Adrenal gland (tissue), 5 donors: ENCODE data around the gene SOBP.

Experiments
- CTCF ChIP-seq, 6 experiments: fragments of 450-650 bp in 4 of 6; fragments of 200-600 bp in 2 of 6; sonication (generic) in 1 of 6; IDR thresholded peaks; 1 replicate in 5 of 6; 2 replicates in 1 of 6; pipeline versions ENCODE4 v1.5.1 to v1.8.0; 2016 to 2021; ENCODE audit warnings: antibody characterized with exemption in 6 of 6, mild to moderate bottlenecking in 2 of 6, moderate library complexity in 1 of 6
- POLR2A ChIP-seq, 2 donors: fragments of 450-650 bp; IDR thresholded peaks; one replicate each; pipeline ENCODE4 v1.6.1; 2017; ENCODE audit warnings: antibody characterized with exemption in 2 of 2, mild to moderate bottlenecking in 2 of 2, moderate library complexity in 1 of 2
- donor health status: DM: no; HTN: no; CAD: no.

- TF ChIP-seq CTCF (IDR thresholded peaks at IDR 0.05): no peak
- no peak for TF ChIP-seq POLR2A (IDR thresholded peaks at IDR 0.05)
These were observed 71.4 kb downstream of the SOBP start for GRCh38 chr6:107561306-107561705.
